Breast epithelium (tissue), 3 donors: ENCODE measurements around the gene APIP.

Source experiments
- CTCF ChIP-seq, 3 donors: fragments of 450-650 bp; IDR thresholded peaks; one replicate each; pipeline ENCODE4 v1.5.1; 2016 to 2017; ENCODE audit warnings: antibody characterized with exemption in 3 of 3, mild to moderate bottlenecking in 3 of 3, moderate library complexity in 3 of 3
- POLR2A ChIP-seq: fragments of 450-650 bp; IDR thresholded peaks from one replicate; pipeline ENCODE4 v1.6.1; 2016; ENCODE audit warnings: antibody characterized with exemption, mild to moderate bottlenecking, moderate library complexity

DNA sequence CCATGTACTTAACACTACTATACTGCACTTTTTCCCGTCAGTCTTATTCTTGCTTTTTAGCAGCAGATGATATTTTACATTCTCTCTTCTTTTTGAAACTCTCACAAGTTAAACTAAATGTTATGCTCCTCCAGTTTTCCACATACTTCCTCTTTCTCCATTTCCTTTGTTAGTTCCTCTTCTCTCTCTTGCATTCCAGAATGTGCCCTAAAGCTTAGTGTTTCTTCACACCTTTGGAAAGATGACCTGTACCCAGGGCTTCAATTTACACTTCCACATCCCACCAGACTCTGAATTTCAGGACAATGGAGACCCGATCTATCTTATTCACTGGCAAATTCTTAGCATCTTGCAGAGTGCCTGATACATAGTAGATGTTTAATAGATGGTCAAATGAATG lies 51.8 kb downstream of the APIP start:
- TF ChIP-seq CTCF (IDR thresholded peaks at IDR 0.05) (no peak), POLR2A (no peak)
